Activated CD8-positive, alpha-beta T cell treated with anti-CD3 and anti-CD28 coated beads for 36 hours (primary cell): ENCODE measurements around the gene STIMATE. TPM values are rescaled to one million over a fixed set of nuclear protein-coding genes. Genes with fewer than 3 reads are reported as not detected.

Experiments used
- ATAC-seq: fragments of 200-7000 bp; cut with Tn5 transposase; one replicate; pipeline ENCODE4 v1.10.0; 2021; ENCODE audit warnings: mild to moderate bottlenecking, moderate library complexity
- CTCF ChIA-PET: fragments of 350-600 bp; sonication (Branson Sonifier 250); formaldehyde crosslinking; loops from one replicate; lab custom pipeline; 2021; ENCODE audit warnings: antibody characterized with exemption; lab: Charles Lee
- POLR2A ChIA-PET: fragments of 350-600 bp; sonication (Branson Sonifier 250); formaldehyde crosslinking; loops from one replicate; lab custom pipeline; 2021; ENCODE audit warnings: antibody characterized with exemption; lab: Charles Lee
- DNase-seq: peaks from one replicate; pipeline ENCODE4 v3.0.0-alpha.2; 2020
- H3K27ac Mint-ChIP-seq: one replicate; pipeline ENCODE4 v1.8.0; 2021; ENCODE audit warnings: mild to moderate bottlenecking, mixed read lengths
- H3K27me3 Mint-ChIP-seq: one replicate; pipeline ENCODE4 v1.8.0; 2021; ENCODE audit warnings: mixed read lengths
- H3K36me3 Mint-ChIP-seq: one replicate; pipeline ENCODE4 v1.8.0; 2021; ENCODE audit warnings: low read depth, mixed read lengths
- H3K4me1 Mint-ChIP-seq: one replicate; pipeline ENCODE4 v1.8.0; 2021; ENCODE audit warnings: low read depth, mixed read lengths
- H3K4me3 Mint-ChIP-seq: one replicate; pipeline ENCODE4 v1.8.0; 2021; ENCODE audit warnings: mild to moderate bottlenecking, moderate library complexity, mixed read lengths
- H3K9me3 Mint-ChIP-seq: one replicate; pipeline ENCODE4 v1.8.0; 2021; ENCODE audit warnings: mixed read lengths
- intact Hi-C: fragments of 100-400 bp; cut with micrococcal nuclease; formaldehyde crosslinking; loops from one replicate; pipeline ENCODE4 v1.10.0; 2022
- total RNA-seq, 2 experiments: library from RNA; stranded (reverse); gene quantifications; one replicate each; pipeline ENCODE4 v1.2.3, GENCODE V29; 2021
- TF ChIP-seq, protein P1 (sequence below): fragments of 200-600 bp; IDR thresholded peaks from one replicate; pipeline ENCODE4 v1.8.0; 2022; ENCODE audit warnings: antibody characterized with exemption, mild to moderate bottlenecking

The STIMATE gene
- total RNA-seq: 10 to 100 TPM; 17.3 to 18.3 TPM

DNA sequence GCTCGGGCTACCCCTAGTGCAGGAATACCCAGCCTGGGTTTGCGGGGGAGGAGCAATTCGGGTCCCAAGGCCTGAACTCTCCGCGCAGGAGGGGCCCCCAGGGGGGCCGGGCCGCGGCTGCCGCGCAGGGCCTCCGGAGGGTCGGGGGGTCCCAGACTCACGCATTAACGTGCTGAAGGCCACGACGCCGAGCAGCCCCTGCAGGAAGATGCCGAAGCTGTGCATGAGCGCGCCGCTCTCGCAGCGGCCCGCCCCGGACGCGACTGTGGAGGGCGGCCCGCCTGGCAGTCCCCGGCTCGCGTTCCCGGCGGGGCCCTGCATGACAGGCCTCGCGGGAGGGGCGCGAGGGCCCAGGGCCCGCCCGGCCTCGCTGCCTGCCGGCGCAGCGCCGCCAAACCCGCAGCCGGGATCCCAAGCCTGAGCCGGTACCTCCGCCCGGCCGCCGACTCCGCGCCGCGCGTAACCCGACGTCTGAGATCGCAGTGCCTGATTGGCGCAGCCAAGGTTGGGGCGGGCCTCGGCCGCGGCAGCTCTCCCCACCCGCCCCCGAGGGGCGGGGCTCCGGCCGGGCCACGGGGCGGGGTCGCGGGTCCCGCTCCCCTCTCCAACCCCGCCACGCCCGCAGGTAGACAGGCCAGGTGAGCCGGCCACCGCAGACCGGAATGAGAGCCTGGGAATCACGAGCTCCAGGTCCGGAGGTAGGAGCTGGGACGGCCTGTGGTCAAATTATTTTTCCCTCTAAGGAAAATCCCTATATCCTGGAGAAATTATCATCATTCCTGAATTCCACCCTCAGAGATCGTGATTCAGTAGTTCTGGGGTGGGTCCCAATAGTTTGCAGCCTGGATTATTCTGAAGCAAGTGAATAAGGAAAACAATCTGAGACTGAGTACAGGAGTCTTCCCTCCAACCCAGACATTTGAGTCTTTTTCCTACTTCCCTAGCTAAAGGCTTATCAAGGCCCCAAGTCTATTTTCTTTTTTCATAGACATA is at the start of gene STIMATE:
TSS of gene STIMATE (minus strand) at position 419 of the 993 bp plus-strand sequence. CDS start at position 321, 98 bp downstream.
- intact Hi-C loops: no loop called here
- POLR2A ChIA-PET: interaction anchor here (1.0 to 1.8 kb wide), 3 partner anchors 14 to 176 kb away, joined by 3 to 6 read pairs (median 3); no protein-coding TSS in a partner anchor

DNA sequence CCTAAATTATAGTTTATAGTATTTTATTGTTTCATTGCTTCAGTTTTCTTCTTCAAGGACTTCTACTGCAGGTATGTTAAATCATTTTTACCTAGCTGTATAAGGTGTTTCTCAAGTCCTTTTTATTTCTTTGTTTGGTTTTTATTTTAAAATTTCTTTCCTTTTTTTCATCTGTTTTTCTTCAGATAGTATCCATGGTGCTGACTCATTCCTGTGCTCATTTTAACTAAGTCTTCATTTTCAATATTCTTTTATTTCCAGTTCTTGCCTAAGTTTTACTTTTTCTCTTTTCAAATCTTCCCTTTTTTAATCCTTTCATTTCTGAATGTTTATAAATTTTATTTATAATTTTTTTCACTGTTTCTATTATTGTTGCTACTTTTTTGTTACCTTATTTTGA is 42.3 kb upstream of the STIMATE start:
- TF ChIP-seq, protein P1, sequence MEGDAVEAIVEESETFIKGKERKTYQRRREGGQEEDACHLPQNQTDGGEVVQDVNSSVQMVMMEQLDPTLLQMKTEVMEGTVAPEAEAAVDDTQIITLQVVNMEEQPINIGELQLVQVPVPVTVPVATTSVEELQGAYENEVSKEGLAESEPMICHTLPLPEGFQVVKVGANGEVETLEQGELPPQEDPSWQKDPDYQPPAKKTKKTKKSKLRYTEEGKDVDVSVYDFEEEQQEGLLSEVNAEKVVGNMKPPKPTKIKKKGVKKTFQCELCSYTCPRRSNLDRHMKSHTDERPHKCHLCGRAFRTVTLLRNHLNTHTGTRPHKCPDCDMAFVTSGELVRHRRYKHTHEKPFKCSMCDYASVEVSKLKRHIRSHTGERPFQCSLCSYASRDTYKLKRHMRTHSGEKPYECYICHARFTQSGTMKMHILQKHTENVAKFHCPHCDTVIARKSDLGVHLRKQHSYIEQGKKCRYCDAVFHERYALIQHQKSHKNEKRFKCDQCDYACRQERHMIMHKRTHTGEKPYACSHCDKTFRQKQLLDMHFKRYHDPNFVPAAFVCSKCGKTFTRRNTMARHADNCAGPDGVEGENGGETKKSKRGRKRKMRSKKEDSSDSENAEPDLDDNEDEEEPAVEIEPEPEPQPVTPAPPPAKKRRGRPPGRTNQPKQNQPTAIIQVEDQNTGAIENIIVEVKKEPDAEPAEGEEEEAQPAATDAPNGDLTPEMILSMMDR: no peak
- CTCF ChIA-PET: interaction anchor here (0.8 to 1.6 kb wide), 2 partner anchors 38 to 94 kb away, joined by 3 to 7 read pairs; no protein-coding TSS in a partner anchor
- Mint-ChIP-seq H3K4me3 (no peak overlapping the region), H3K36me3 (peaks cover 6% of the 10 kb centered on the region), H3K27me3 (no peaks in the 10 kb centered on the region), H3K9me3 (no peaks in the 10 kb centered on the region), H3K4me1 (peaks cover 5% of the 10 kb centered on the region), H3K27ac (no peak overlapping the region)
- POLR2A ChIA-PET: no interaction called here
- ATAC-seq: no peak
- intact Hi-C loops: loop anchor here (10.0 kb wide), 1 partner anchor 135 kb away; no protein-coding TSS in a partner anchor
- DNase-seq: no peak

More for the DNA sequence above, at the start of gene STIMATE:
- TF ChIP-seq, protein P1: no peak
- DNase-seq (peak; percentile 88), ATAC-seq (peak; percentile 92)
- H3K9me3 Mint-ChIP-seq: no peaks in the 10 kb centered on the region
- H3K27ac Mint-ChIP-seq: peak within 1 kb of the TSS; percentile 31
- no peaks in the 10 kb centered on the region for H3K27me3 Mint-ChIP-seq
- CTCF ChIA-PET: interaction anchor here (0.8 to 1.0 kb wide), 3 partner anchors 16 to 46 kb away, joined by 3 to 4 read pairs (median 3); no protein-coding TSS in a partner anchor
- peak within 1 kb of the TSS; percentile 92 for H3K4me3 Mint-ChIP-seq
- H3K4me1 Mint-ChIP-seq: peaks cover 46% of the 10 kb centered on the region
- peaks cover 5% of the 10 kb centered on the region for H3K36me3 Mint-ChIP-seq

DNA sequence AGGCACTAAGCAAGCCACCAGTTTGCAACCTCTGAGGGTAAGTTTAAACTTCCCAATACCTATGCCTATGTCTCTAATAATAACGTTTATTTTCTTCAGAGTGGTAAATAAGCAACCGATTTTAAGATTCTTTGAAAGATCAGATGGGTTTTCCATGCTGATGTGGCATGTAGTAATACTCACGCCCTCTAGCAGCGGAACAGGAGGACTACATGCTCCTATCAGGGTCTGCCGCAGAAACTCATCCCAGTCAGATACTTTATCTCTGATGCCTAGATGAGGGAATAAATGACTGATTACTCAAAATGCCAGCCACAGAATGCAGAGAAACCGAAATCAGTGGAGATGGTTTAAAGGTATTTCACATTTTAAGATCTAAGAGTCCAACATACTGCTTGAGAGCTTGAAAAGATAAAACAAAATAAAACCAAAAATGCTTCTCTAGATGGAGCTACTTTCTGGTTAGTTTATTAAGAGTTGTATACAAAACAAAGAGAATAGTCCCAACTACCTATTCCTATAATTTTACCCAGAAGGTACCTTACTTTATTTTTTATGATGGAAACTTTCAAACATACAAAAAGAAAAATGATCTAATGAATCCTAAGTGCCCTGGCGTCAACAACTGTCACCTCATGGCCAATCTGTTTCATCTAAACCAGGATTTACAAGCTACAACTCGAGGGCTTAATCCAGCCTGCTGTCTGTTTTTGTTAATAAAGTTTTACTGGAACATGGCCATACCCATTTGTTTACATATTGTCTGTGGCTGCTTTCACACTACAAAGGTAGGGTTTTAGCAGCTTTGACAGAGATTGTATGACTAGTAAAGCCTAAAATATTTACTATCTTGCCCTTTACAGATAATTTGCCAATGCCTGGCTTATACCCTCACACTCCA is 37.5 kb upstream of the STIMATE start:
- peak; percentile 71 for DNase-seq
- Mint-ChIP-seq H3K4me3 (no peak overlapping the region), H3K4me1 (peaks cover 6% of the 10 kb centered on the region), H3K27ac (peak overlapping the region; percentile 36), H3K27me3 (no peaks in the 10 kb centered on the region), H3K9me3 (no peaks in the 10 kb centered on the region), H3K36me3 (peaks cover 14% of the 10 kb centered on the region)
- ChIA-PET POLR2A (interaction anchor here (0.7 to 1.4 kb wide), 2 partner anchors 59 to 140 kb away, joined by 3 read pairs; no protein-coding TSS in a partner anchor), CTCF (interaction anchor here (0.6 to 3.9 kb wide), 33 partner anchors 11 to 194 kb away, joined by 3 to 18 read pairs (median 4); partner anchors contain the start of gene STIMATE)
- intact Hi-C loops: loop anchor here (10.0 kb wide), 1 partner anchor 140 kb away; no protein-coding TSS in a partner anchor
- TF ChIP-seq, protein P1: peak; percentile 79
- peak; percentile 99 for ATAC-seq

DNA sequence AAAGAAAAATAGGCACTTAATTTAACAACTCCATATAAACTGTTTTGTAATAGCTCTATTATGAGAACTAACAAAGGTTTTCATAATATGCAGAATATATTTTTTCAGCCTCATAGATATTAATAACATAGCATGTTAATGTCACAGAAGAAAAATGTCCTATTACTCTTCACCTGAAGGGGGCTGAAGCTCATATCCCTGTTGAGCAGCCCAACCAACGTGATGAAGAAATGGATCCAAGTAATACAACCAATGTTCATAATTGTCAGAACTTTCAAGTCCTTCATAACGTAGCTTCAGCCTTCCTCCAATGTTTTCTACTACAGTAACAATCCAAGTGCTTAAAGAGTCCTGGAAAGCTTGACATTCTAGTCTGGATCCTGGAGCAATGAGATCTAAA is 34.5 kb upstream of the STIMATE start:
- DNase-seq (no peak), ATAC-seq (no peak)
- no peaks in the 10 kb centered on the region for H3K9me3 Mint-ChIP-seq
- H3K27me3 Mint-ChIP-seq: no peaks in the 10 kb centered on the region
- TF ChIP-seq, protein P1: no peak
- H3K4me3 Mint-ChIP-seq: no peak overlapping the region
- H3K27ac Mint-ChIP-seq: no peak overlapping the region
- POLR2A ChIA-PET: no interaction called here
- intact Hi-C loops: loop anchor here (10.0 kb wide), 1 partner anchor 143 kb away; no protein-coding TSS in a partner anchor
- CTCF ChIA-PET: interaction anchor here (1.0 to 1.7 kb wide), 6 partner anchors 10 to 144 kb away, joined by 3 to 5 read pairs (median 4); no protein-coding TSS in a partner anchor
- H3K4me1 Mint-ChIP-seq: peaks cover 6% of the 10 kb centered on the region
- peaks cover 17% of the 10 kb centered on the region for H3K36me3 Mint-ChIP-seq
